GM19467 (cell line): Measurements from ENCODE around the gene CRYGN.

Experiments
- ATAC-seq: cut with Tn5 transposase; IDR thresholded peaks from one replicate; pipeline ENCODE4 v1.9.1; 2021; ENCODE audit warnings: mild to moderate bottlenecking, moderate library complexity; ENCODE audit not compliant: unreplicated experiment

CRYGN gene

GRCh38 chr7:151393031-151393977, 46.6 kb downstream of the CRYGN start:
- no peak for ATAC-seq

GRCh38 chr7:151392426-151392825, 47.5 kb downstream of the CRYGN start:
- ATAC-seq, result no peak

- no peak for ATAC-seq
Measured at GRCh38 chr7:151392002-151392401, 47.9 kb downstream of the CRYGN start.

- no peak for ATAC-seq
Measured at GRCh38 chr7:151391358-151391730, 48.6 kb downstream of the CRYGN start.

GRCh38 chr7:151390598-151391357, 49.2 kb downstream of the CRYGN start:
- ATAC-seq, result no peak

GRCh38 chr7:151389768-151390597, 50.0 kb downstream of the CRYGN start:
- no peak for ATAC-seq

- no peak for ATAC-seq
Measured at GRCh38 chr7:151389096-151389767, 50.7 kb downstream of the CRYGN start.

- no peak for ATAC-seq
Measured at GRCh38 chr7:151388430-151388829, 51.5 kb downstream of the CRYGN start.

GRCh38 chr7:151388007-151388297, 52.0 kb downstream of the CRYGN start:
- no peak for ATAC-seq

GRCh38 chr7:151387161-151388006, 52.6 kb downstream of the CRYGN start:
- ATAC-seq, result no peak

- no peak for ATAC-seq
Measured at GRCh38 chr7:151386301-151387160, 53.4 kb downstream of the CRYGN start.

GRCh38 chr7:151385626-151386300, 54.2 kb downstream of the CRYGN start:
- no peak for ATAC-seq

GRCh38 chr7:151384776-151385625, 54.9 kb downstream of the CRYGN start:
- ATAC-seq, result no peak

GRCh38 chr7:151384352-151384697, 55.6 kb downstream of the CRYGN start:
- no peak for ATAC-seq

- no peak for ATAC-seq
Measured at GRCh38 chr7:151383638-151384351, 56.1 kb downstream of the CRYGN start.

GRCh38 chr7:151382079-151382885, 57.7 kb downstream of the CRYGN start:
- no peak for ATAC-seq
